WTC11 (cell line): ENCODE measurements around the gene CADM4. TPM values are rescaled to one million over a fixed set of nuclear protein-coding genes. Genes with fewer than 3 reads are reported as not detected.
A peak's percentile ranks its signal among the peaks of the same experiment; 100 is the strongest.

Experiments used
- ATAC-seq: fragments of 200-7000 bp; cut with Tn5 transposase; 2 replicates; pipeline ENCODE4 v1.10.0; 2021; ENCODE audit warnings: mild to moderate bottlenecking, moderate library complexity
- CTCF ChIA-PET: fragments of 300-600 bp; sonication (Branson Sonifier 250); formaldehyde crosslinking; loops from one replicate; lab custom pipeline; 2021; ENCODE audit warnings: antibody characterized with exemption; lab: Charles Lee
- POLR2A ChIA-PET: fragments of 350-600 bp; sonication (Branson Sonifier 250); formaldehyde crosslinking; loops from one replicate; lab custom pipeline; 2021; ENCODE audit warnings: antibody characterized with exemption; lab: Charles Lee
- DNase-seq: peaks from one replicate; pipeline ENCODE4 v3.0.0; 2021; ENCODE audit warnings: low spot score
- H3K27ac Mint-ChIP-seq: 2 replicates; pipeline ENCODE4 v1.8.0; 2021; ENCODE audit warnings: mixed read lengths
- H3K27me3 Mint-ChIP-seq: 2 replicates; pipeline ENCODE4 v1.8.0; 2021; ENCODE audit warnings: low read depth, mild to moderate bottlenecking, moderate library complexity, mixed read lengths
- H3K36me3 Mint-ChIP-seq: 2 replicates; pipeline ENCODE4 v1.8.0; 2021; ENCODE audit warnings: mixed read lengths
- H3K4me1 Mint-ChIP-seq: 2 replicates; pipeline ENCODE4 v1.8.0; 2022; ENCODE audit warnings: mixed read lengths
- H3K4me3 Mint-ChIP-seq: 2 replicates; pipeline ENCODE4 v1.8.0; 2021; ENCODE audit warnings: mild to moderate bottlenecking, moderate library complexity, mixed read lengths
- H3K9me3 Mint-ChIP-seq: 2 replicates; pipeline ENCODE4 v1.8.0; 2021; ENCODE audit warnings: mixed read lengths
- ARID4B ChIP-seq: sonication (generic); formaldehyde crosslinking; IDR thresholded peaks from 2 replicates; pipeline ENCODE4 v1.8.0; 2023; ENCODE audit warnings: missing genetic modification reagents, mild to moderate bottlenecking, borderline replicate concordance
- ATF2 ChIP-seq: sonication (generic); formaldehyde crosslinking; IDR thresholded peaks from 2 replicates; pipeline ENCODE4 v1.8.1; 2022; ENCODE audit warnings: low read depth, missing genetic modification reagents, borderline replicate concordance
- CREB1 ChIP-seq: sonication (generic); formaldehyde crosslinking; IDR thresholded peaks from 2 replicates; pipeline ENCODE4 v1.8.0; 2023; ENCODE audit warnings: mild to moderate bottlenecking, missing genetic modification reagents
- CREM ChIP-seq: sonication (generic); formaldehyde crosslinking; IDR thresholded peaks from 2 replicates; pipeline ENCODE4 v1.8.1; 2022; ENCODE audit warnings: mild to moderate bottlenecking, missing genetic modification reagents, moderate library complexity
- E2F1 ChIP-seq: sonication (generic); formaldehyde crosslinking; IDR thresholded peaks from 2 replicates; pipeline ENCODE4 v1.8.0; 2022; ENCODE audit warnings: mild to moderate bottlenecking, missing genetic modification reagents
- GRHL2 ChIP-seq: fragments of 250-450 bp; sonication (Bioruptor Pico); IDR thresholded peaks from 2 replicates; pipeline ENCODE4 v1.8.0; 2022; ENCODE audit warnings: mild to moderate bottlenecking, moderate library complexity; ENCODE audit not compliant: insufficient replicate concordance, severe bottlenecking
- HMGA2 ChIP-seq: fragments of 250-450 bp; sonication (Bioruptor Pico); IDR thresholded peaks from 2 replicates; pipeline ENCODE4 v1.4.0; 2021; ENCODE audit warnings: mild to moderate bottlenecking, moderate library complexity
- MXD4 ChIP-seq: fragments of 250-450 bp; sonication (Bioruptor Pico); IDR thresholded peaks from 2 replicates; pipeline ENCODE4 v1.8.0; 2021; ENCODE audit warnings: mild to moderate bottlenecking, moderate library complexity, borderline replicate concordance
- NR1H2 ChIP-seq: sonication (generic); formaldehyde crosslinking; IDR thresholded peaks from 2 replicates; pipeline ENCODE4 v1.9.0; 2021; ENCODE audit warnings: mild to moderate bottlenecking, moderate library complexity, missing genetic modification reagents
- NR2C2 ChIP-seq: sonication (generic); formaldehyde crosslinking; IDR thresholded peaks from 2 replicates; pipeline ENCODE4 v1.8.0; 2022; ENCODE audit warnings: mild to moderate bottlenecking, missing genetic modification reagents
- NR3C1 ChIP-seq: sonication (generic); formaldehyde crosslinking; conservative IDR thresholded peaks from 2 replicates; pipeline ENCODE4 v1.8.1; 2023; ENCODE audit warnings: low read depth, mild to moderate bottlenecking, missing genetic modification reagents
- PRDM15 ChIP-seq: sonication (generic); formaldehyde crosslinking; IDR thresholded peaks from 2 replicates; pipeline ENCODE4 v1.8.0; 2022; ENCODE audit warnings: missing genetic modification reagents
- PRRX2 ChIP-seq: fragments of 250-450 bp; sonication (Bioruptor Pico); IDR thresholded peaks from 2 replicates; pipeline ENCODE4 v1.8.0; 2021; ENCODE audit warnings: mild to moderate bottlenecking
- TEAD4 ChIP-seq: sonication (generic); formaldehyde crosslinking; IDR thresholded peaks from 2 replicates; pipeline ENCODE4 v1.8.0; 2022; ENCODE audit warnings: mild to moderate bottlenecking, missing genetic modification reagents
- ZNF263 ChIP-seq: sonication (generic); formaldehyde crosslinking; IDR thresholded peaks from 2 replicates; pipeline ENCODE4 v1.8.1; 2022; ENCODE audit warnings: low read depth, mild to moderate bottlenecking, moderate library complexity, missing genetic modification reagents
- ZNF317 ChIP-seq: sonication (generic); formaldehyde crosslinking; IDR thresholded peaks from 2 replicates; pipeline ENCODE4 v1.8.1; 2023; ENCODE audit warnings: low read depth, mild to moderate bottlenecking, moderate library complexity, missing genetic modification reagents, borderline replicate concordance
- total RNA-seq: library from RNA; stranded (reverse); gene quantifications from 3 replicates; pipeline ENCODE4 v1.2.3, GENCODE V29; 2021
- TF ChIP-seq, protein P1 (sequence below): fragments of 250-450 bp; sonication (Bioruptor Pico); IDR thresholded peaks from 2 replicates; pipeline ENCODE4 v1.9.0; 2021; ENCODE audit warnings: mild to moderate bottlenecking
- TF ChIP-seq, protein P2 (sequence below): sonication (generic); formaldehyde crosslinking; IDR thresholded peaks from 2 replicates; pipeline ENCODE4 v1.8.0; 2022; ENCODE audit warnings: mild to moderate bottlenecking, missing genetic modification reagents

The CADM4 gene
- total RNA-seq, 1 experiment from 2014 or later: 13.3 TPM

DNA sequence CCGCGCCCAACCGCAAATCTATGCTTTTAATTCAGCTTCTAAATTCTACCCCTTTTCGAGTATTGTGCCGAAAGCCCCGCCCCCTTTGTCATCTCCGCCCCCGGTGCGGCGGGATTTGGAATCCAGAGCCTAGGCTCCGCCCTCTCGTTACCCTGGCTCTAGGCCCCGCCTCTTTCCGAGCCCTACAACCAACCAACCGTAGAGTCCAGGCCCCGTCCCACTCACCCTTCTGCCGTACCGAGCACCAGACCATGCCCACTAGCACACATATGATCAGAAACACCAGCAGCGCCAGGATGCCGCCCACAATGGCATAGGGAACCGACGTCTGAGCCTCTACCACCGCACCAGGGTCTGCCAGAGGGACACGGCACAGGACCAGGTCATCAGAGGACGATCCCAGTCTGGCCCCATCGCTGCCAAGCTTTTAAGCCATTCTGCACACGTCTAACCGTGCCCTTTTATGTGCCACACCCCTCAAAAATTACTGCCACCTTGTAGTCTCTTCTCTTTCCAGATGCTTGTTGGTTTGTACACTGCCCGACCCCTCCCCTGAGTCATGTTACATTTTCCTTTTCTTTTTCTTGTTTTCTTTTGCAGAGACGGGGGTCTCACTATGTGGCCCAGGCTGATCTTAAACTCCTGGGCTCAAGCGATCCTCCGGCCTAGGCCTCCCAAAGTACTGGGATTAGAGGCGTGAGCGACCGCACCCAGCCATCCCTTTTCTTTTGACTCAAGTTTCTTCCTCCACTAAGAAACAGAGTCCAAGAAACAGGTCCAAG, 15.6 kb downstream of the CADM4 start:
- peak; percentile 16 for ATAC-seq
- CTCF ChIA-PET: interaction anchor here (0.9 to 3.6 kb wide), 4 partner anchors 28 to 89 kb away, joined by 3 to 18 read pairs (median 4); partner anchors contain the start of genes IRGQ, PLAUR and ZNF576
- H3K27ac Mint-ChIP-seq: peak overlapping the region; percentile 97
- TF ChIP-seq CREB1 (peak; percentile 15; the same call in 1 of the 2 replicates), ATF2 (CRISPR knock-in tag) (no peak)
- no peak overlapping the region for H3K4me3 Mint-ChIP-seq
- peaks cover 27% of the 10 kb centered on the region for H3K4me1 Mint-ChIP-seq
- peaks cover 31% of the 10 kb centered on the region for H3K27me3 Mint-ChIP-seq
- H3K36me3 Mint-ChIP-seq: no peaks in the 10 kb centered on the region
- POLR2A ChIA-PET: no interaction called here
- peak; percentile 88 for DNase-seq
- no peaks in the 10 kb centered on the region for H3K9me3 Mint-ChIP-seq

- peaks cover 27% of the 10 kb centered on the region for H3K4me1 Mint-ChIP-seq
- no peak for TF ChIP-seq CREM (CRISPR knock-in tag)
- TF ChIP-seq NR1H2 (CRISPR knock-in tag): no peak
- no peak for TF ChIP-seq NR3C1
- TF ChIP-seq, protein P1, sequence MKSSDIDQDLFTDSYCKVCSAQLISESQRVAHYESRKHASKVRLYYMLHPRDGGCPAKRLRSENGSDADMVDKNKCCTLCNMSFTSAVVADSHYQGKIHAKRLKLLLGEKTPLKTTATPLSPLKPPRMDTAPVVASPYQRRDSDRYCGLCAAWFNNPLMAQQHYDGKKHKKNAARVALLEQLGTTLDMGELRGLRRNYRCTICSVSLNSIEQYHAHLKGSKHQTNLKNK (CRISPR knock-in tag): no peak
- TF ChIP-seq GRHL2 (CRISPR knock-in tag): no peak
- no peak for TF ChIP-seq ZNF263 (CRISPR knock-in tag)
- TF ChIP-seq ZNF317 (CRISPR knock-in tag): no peak
- no peak for TF ChIP-seq HMGA2
- no peak for TF ChIP-seq E2F1
- TF ChIP-seq TEAD4 (CRISPR knock-in tag): no peak
- TF ChIP-seq, all 79 proteins: peak for 0
- Mint-ChIP-seq H3K4me3 (no peak overlapping the region), H3K36me3 (no peaks in the 10 kb centered on the region), H3K9me3 (no peaks in the 10 kb centered on the region), H3K27me3 (peaks cover 20% of the 10 kb centered on the region), H3K27ac (no peak overlapping the region)
- ATAC-seq (no peak), DNase-seq (no peak)
- ChIA-PET POLR2A (no interaction called here), CTCF (interaction anchor here (1.0 kb wide), 1 partner anchor 27 kb away, joined by 3 read pairs; the partner anchor contains the start of genes IRGQ and ZNF576)
These were observed 16.7 kb downstream of the CADM4 start for GRCh38 chr19:43622956-43623355.

- DNase-seq (no peak), ATAC-seq (no peak)
- Mint-ChIP-seq H3K36me3 (no peaks in the 10 kb centered on the region), H3K4me1 (peaks cover 27% of the 10 kb centered on the region), H3K4me3 (no peak overlapping the region), H3K27ac (no peak overlapping the region), H3K9me3 (no peaks in the 10 kb centered on the region), H3K27me3 (peaks cover 11% of the 10 kb centered on the region)
- POLR2A ChIA-PET: no interaction called here
- CTCF ChIA-PET: interaction anchor here (1.6 kb wide), 1 partner anchor 67 kb away, joined by 5 read pairs; no protein-coding TSS in a partner anchor
- no peak for TF ChIP-seq GRHL2 (CRISPR knock-in tag)
- TF ChIP-seq PRDM15: no peak
- TF ChIP-seq ARID4B: no peak
- TF ChIP-seq NR3C1: no peak
- TF ChIP-seq, protein P2, sequence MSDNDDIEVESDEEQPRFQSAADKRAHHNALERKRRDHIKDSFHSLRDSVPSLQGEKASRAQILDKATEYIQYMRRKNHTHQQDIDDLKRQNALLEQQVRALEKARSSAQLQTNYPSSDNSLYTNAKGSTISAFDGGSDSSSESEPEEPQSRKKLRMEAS: no peak
- no peak for TF ChIP-seq PRRX2 (CRISPR knock-in tag)
- no peak for TF ChIP-seq NR2C2 (CRISPR knock-in tag)
- no peak for TF ChIP-seq CREB1
- no peak for TF ChIP-seq HMGA2
- TF ChIP-seq MXD4: no peak
These were observed 17.6 kb downstream of the CADM4 start for GRCh38 chr19:43622070-43622469.
